ENCODE measurements around the gene ZNF845. TPM values are rescaled to one million over a fixed set of nuclear protein-coding genes. Genes with fewer than 3 reads are reported as not detected.

The ZNF845 gene
- total and polyA plus RNA-seq, 2 experiments from 2014 or later: 5.5 to 22.1 TPM

GRCh38 chr19:53311897-53312296 is 21.7 kb upstream of the ZNF845 start (continued):
- TF ChIP-seq ZNF462 (CRISPR knock-in tag; IDR thresholded peaks at IDR 0.05): no peak

- Mint-ChIP-seq H3K9me3 (peaks cover 35% of the 10 kb centered on the region), H3K36me3 (ENCODE audit: low read depth) (peaks cover 15% of the 10 kb centered on the region), H3K27me3 (ENCODE audit: insufficient read depth, low read depth, poor library complexity) (peaks cover 15% of the 10 kb centered on the region)
- no peak for TF ChIP-seq EZH2phosphoT487 (IDR thresholded peaks at IDR 0.05; ENCODE audit: unreplicated experiment)
- TF ChIP-seq STAT1 (IDR thresholded peaks at IDR 0.05; ENCODE audit: unreplicated experiment): no peak
- TF ChIP-seq REST (IDR thresholded peaks at IDR 0.05; ENCODE audit: unreplicated experiment): no peak
- no peak for TF ChIP-seq ETS1 (IDR thresholded peaks at IDR 0.05)
Measured at GRCh38 chr19:53328967-53329366, 4.6 kb upstream of the ZNF845 start.

More at GRCh38 chr19:53328967-53329366, 4.6 kb upstream of the ZNF845 start:
- DNase-seq (ENCODE audit: low spot score) (peak; percentile 75), ATAC-seq (peak; percentile 7)
- Histone ChIP-seq H3K36me3 (ENCODE audit: insufficient read depth) (no peaks in the 10 kb centered on the region; the same call in 1 of the 2 replicates), H3K4me1 (ENCODE audit: insufficient read depth) (peaks cover 12% of the 10 kb centered on the region), H3K27me3 (ENCODE audit: insufficient read depth) (no peaks in the 10 kb centered on the region), H4K20me1 (replicated peaks; ENCODE audit: insufficient read depth) (no peaks in the 10 kb centered on the region), H3F3A (replicated peaks; ENCODE audit: low read depth) (no peaks in the 10 kb centered on the region), H3K27ac (ENCODE audit: low read depth) (no peak overlapping the region), H2AFZ (peak overlapping the region; percentile 61), H3K4me2 (no peak overlapping the region), H3K79me2 (replicated peaks; ENCODE audit: insufficient read depth) (no peaks in the 10 kb centered on the region), H3K9me2 (ENCODE audit: insufficient read depth) (peaks cover 4% of the 10 kb centered on the region; the same call in 1 of the 2 replicates), H3K4me3 (no peak overlapping the region)
- Mint-ChIP-seq H3K27ac (no peak overlapping the region), H3K4me3 (no peak overlapping the region), H3K4me1 (peaks cover 2% of the 10 kb centered on the region; the same call in 2 of the 3 replicates)

All from GM23338 (cell line).